ENCODE data around the gene OTOP2.

OTOP2 gene, protein sequence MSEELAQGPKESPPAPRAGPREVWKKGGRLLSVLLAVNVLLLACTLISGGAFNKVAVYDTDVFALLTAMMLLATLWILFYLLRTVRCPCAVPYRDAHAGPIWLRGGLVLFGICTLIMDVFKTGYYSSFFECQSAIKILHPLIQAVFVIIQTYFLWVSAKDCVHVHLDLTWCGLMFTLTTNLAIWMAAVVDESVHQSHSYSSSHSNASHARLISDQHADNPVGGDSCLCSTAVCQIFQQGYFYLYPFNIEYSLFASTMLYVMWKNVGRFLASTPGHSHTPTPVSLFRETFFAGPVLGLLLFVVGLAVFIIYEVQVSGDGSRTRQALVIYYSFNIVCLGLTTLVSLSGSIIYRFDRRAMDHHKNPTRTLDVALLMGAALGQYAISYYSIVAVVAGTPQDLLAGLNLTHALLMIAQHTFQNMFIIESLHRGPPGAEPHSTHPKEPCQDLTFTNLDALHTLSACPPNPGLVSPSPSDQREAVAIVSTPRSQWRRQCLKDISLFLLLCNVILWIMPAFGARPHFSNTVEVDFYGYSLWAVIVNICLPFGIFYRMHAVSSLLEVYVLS

DNA sequence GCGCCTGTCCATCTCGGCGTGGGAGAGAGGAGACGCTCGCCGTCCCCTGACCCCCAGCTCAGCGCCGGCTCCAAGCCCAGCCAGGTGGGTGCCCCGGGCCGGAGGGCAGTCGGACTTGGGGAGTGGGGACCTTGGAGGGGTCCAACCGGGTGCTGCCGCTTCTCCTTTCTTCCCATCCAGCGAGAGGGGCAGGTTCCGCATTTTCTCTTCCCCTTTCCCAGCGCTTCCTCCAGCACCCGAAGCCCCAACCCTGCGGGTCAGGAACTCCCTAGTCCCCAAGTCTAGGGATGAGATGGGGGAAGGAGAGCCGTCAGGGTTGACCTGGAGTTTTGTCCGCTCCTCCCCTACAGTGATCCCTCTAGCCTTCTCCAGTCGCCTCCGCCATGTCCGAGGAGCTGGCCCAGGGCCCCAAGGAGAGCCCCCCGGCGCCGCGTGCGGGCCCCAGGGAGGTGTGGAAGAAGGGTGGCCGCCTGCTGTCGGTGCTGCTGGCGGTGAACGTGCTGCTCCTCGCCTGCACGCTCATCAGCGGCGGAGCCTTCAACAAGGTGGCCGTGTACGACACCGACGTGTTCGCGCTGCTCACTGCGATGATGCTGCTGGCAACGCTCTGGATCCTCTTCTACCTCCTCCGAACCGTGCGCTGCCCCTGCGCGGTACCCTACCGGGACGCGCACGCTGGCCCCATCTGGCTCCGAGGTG is at the start of gene OTOP2:
TSS of gene OTOP2 (plus strand) at position 24 of the 699 bp plus-strand sequence. CDS start at position 384, 360 bp downstream.
- no peak for DNase-seq

DNA sequence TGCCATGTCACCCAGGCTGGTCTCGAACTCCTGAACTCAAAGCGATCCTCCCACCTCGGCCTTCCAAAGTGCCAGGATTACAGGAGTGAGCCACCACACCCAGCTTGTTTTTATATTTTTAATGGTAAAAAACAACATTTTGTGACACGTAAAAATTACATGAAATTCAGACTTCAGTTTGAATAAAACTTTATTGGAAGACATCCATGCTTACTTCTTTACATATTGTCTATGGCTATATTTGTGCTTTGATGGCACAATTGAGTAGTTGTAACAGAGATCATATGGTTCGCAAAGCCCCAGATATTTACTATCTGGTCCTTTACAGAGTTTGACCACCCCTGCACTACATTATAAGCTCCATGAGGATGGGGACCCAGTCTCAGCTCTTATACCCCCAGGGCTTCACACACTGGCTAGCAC is 49.4 kb upstream of the OTOP2 start:
- no peak for DNase-seq

DNA sequence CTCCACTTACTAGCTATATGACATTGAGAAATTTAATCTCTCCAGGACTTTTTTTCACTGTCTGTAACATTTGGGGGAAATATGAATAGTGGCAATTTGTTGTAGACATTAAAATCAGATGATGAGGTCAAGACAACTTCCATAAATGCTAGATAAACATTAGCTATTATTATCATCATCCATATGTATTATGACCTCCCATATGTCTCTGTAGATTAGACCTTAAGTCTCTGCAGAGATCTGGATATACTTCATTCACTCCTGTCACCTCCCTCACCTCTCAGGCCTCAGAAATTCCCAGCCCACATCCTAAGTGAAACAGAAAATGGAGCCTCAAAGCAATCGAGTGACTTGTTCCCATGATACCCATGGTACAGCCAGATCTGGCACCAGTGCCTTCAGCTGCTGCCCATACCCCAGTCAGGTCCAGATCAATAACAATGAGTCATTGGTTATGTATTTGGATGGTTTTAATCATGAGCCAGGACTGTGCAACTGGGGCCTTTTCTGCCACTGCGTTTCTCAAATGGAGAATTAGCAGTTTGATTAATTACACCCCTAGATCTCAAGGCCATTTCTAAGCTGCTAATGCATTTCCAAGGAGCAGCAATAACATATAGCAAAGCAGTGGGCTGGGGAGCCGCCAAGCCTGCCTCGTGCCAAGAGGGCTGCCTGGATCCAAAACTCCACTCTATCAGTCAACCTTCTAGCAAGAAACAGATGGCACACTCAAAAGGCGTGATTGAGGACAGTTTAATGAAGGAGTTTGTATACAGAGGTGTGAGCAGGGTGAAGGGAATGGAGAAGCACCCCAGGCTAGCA is 48.7 kb upstream of the OTOP2 start:
- DNase-seq: no peak

DNA sequence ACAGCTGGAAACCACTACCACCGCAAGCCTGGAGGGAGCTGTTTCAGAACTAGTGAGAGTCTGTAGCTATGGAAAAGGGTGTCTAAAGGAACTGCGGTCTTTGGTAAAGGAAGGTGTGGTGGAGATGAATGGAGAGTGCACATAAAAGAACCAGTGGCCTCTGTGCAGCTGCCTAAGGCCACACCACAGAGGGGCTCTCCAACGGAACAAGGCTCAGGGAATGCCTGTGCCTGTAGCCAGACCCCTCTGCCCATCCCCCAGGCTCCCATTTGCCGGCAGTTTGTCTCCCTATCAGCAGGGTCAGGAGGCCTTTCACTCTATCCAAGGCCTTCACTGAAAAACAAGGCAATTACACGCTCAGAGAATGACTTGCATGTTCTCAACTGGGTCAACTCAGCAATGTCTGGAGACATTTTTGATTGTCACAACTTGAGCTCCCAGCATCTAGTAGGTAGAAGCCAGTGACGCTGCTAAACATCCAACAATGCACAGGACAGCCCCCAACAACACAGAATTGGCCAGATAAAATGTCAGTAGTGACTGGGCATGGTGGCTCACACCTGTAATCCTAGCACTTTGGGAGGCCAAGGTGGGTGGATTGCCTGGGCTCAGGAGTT is 48.0 kb upstream of the OTOP2 start:
- no peak for DNase-seq

DNA sequence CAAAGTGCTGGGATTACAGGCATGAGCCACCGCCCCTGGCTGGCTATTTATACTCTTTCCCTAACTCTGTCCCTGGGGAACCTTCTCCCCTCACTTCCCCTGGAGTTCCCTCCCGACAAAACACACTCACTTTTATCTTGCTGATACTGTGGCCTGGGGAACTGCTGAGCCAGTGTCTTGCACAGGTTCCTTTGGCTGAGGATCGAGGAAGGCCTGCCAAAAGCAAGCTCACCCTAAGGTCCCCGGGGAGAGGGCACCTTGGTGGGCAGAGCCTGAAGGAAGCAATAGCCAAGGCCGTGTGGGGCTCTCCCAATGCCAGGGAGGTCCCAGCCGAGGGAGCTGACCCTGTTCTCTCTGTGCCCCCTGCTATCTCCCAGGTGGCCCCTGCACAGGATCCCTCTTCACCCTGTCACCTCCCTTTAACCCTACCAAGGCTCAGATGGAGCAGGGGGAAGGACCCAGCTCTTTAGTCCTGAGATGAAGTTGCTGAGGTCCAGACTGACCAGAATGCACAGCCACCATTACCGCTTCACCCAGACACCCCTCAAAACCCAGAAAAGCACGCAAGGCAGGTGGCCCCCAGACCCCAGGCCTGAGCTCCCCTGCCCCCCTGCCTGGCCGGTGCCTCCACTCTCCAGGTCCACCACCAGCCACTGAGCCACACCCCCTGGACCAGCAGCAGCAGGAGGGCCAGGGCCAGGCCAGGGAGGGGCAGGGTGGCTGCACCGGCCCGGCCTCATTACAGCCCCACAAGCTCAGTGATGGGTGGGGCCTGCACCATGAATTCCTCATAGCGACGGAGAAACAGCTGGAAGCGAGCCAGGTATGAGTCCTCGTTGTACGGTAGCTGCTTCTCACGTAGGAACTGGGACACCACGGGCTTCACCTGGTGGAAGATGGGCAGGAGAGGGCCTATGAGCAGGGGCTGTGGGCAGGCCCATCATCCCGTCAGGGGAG is 46.2 kb upstream of the OTOP2 start:
- DNase-seq: no peak

DNA sequence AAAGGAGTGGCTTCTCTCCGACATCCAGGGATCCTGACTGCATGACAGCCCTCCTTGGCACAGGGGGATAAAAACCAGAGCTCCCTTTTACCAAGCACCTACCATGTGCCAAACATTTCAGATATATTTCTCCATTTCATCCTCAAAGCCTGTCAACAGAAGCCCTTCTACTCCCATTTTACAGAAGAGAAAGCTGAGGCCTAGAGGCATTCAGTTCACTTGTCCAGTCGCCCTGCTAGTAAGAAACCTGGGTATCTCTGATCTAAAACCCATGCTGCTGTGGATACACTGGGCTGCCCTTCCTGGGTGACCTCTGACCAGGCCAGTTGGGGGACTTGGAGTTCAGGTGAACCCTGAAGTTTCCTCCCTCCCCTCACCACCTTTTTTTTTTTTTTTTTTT is 45.4 kb upstream of the OTOP2 start:
- DNase-seq: no peak

DNA sequence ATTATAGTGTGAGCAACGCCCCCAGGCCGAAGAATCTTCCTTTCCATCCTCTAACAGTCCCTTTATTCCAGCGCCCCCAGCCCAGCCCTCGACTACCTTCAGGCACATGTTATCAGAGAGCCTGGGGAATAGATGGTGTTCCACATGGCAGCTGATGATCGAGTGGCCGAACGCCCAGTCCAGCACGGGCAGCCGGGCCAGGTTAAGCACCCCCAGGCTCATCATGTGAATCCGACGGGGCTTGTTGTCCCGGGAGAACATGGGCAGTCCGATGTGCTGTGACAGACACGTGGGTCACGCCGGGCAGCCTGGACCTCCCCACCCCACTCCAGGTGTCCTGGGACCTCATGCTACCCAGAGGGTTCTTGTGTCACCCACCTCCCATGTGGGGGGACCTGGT is 44.8 kb upstream of the OTOP2 start:
- DNase-seq: no peak

DNA sequence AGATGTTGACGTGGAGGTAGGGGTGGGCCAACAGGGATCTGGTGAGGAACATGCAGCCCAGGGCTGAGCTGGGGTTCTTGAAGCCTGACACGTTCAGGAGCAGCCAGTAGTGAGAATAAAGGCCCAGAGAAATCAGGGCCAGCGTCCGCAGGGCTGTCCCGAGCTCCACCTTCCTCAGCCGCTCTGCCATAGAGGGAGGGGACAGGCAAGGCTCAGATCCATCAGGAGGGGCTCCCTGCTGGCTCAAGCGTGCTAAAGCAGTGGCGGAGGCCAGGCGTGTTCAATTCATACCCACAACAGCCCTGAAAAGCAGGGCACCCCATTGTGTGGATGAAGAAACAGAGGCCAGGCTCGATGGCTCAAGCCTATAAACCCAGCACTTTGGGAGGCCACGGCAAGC is 43.0 kb upstream of the OTOP2 start:
- no peak for DNase-seq

DNA sequence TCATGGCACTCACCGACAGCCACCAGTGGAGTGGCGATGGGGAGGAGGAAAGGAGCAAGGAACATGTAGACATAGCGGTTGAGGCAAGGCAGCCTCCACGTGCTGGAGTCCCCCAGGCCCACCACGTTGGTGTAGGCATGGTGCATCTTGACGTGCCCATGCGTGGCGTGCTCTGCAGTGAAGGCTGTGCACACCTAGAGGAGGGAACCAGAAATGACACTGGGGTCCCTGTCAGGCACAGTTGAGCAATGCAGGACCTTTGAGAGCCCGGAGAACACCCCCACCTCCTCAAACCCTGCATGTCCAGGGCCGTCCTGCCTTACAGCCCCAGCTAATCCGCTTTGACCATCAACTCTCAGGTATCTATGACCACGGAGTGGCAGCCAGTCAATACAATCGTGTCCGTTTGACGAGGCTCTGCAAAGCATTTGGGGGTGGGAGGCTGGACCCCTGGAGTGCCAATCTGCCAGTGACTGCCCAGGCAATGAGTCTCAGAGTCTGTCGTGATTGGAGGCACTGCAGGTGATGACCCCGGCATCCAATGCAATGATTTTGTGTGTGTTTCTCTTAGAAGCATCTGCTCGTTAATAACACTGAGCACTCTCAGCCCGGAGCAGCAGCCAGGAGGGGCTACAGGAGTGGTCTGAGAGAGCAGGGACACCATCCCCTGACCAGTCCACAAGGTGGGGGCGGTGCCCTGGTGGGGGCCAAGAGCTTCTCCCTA is 41.4 kb upstream of the OTOP2 start:
- no peak for DNase-seq

DNA sequence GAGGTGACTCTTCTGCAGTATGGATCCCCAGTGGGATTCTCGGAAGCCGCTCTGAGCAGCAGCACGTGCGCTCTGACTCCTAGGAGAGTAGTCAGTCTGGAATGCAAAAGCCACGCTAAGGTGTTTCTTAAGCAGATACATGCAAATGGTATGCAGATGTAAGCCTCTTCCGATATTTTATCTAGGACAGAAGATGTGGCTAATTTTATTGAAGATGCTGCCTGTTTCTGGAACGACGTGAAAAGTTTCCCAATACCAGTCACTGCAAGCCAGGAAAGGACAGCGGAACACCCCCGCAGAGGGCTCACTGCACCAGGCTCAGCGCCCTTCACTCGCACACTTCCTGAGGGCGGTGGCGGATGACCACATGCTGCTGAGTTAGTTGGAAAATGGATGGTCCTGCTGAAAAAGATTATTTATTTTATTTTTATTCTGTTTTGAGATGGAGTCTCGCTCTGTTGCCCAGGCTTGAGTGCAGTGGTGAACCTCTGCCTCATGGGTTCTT is 40.8 kb upstream of the OTOP2 start:
- DNase-seq: no peak

DNA sequence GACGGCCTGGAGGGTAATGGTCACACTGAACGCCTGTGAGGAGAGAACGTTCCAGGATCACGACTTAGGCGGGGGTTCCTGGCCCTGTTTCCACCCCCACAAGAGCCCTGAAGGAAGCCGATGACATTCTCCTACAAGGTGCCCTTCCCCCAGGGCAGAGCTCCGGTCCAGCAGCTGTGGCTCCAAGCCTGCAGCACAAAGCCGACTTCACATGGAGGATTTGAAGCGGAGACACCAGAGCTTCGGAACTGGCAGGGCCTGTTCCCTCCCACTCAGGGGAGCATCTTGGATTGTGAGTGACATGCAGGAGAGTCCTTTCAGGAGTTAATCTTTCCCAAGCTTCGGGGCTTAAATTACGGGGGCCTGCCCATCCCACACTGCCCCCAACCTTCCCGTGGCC is 35.6 kb upstream of the OTOP2 start:
- no peak for DNase-seq

DNA sequence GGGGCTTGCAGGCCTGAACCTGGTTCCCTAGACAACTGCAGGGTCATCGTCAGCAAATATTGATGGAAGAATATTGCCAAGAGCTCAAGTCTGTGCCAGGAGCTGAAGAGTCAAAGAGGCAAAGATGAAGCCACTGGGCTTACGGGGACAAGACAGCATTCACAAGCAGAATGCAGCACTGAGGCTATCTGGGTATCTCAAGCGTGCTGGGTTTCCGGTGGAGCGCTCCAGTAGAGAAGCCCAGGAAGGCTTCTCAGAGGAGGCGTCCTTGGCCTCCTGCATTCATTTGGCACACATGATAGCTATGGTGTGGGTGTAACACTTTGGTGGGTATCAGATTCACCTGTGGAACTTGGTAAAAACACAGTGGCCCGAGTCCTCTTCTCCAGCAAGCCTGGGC is 33.5 kb upstream of the OTOP2 start:
- no peak for DNase-seq

DNA sequence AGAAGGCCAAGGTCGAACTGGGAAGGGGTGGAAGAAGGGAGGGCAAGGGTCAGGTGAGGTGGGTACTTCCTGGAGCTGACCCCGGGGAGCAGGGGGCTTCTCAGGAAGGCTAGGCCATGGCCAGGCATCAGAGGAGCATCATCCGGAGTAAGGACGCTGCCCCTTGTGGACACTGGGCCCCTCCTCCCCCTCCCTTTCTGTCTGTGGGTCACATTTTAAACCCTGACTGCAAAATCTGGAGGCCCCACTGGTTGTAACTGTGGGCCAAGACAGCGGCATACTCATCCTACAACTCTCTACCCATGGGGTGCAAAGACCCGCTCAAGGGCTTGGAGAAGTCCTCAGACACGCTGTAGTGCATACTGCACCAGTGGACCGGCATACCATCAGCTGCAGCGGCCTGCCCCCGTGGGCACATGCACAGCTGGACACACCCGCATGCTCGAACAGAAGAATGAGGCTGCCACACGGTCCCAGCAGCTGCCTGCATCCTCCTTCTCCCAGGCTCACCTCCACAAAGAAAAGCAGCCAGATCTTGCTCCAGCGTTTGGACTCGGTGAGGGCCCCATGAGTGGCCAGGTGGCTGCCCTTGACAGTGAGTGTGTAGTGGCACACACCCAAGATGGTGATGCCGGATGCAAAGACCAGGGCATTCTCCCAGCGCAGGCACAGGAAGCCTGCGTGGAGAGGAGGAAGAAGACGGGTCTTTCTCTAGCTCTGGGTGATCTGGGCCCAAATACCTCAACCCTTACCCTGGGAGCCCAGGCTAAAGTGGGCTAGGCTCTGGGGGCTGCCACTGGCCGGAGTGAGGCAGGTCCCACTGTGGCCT is 31.8 kb upstream of the OTOP2 start:
- no peak for DNase-seq

DNA sequence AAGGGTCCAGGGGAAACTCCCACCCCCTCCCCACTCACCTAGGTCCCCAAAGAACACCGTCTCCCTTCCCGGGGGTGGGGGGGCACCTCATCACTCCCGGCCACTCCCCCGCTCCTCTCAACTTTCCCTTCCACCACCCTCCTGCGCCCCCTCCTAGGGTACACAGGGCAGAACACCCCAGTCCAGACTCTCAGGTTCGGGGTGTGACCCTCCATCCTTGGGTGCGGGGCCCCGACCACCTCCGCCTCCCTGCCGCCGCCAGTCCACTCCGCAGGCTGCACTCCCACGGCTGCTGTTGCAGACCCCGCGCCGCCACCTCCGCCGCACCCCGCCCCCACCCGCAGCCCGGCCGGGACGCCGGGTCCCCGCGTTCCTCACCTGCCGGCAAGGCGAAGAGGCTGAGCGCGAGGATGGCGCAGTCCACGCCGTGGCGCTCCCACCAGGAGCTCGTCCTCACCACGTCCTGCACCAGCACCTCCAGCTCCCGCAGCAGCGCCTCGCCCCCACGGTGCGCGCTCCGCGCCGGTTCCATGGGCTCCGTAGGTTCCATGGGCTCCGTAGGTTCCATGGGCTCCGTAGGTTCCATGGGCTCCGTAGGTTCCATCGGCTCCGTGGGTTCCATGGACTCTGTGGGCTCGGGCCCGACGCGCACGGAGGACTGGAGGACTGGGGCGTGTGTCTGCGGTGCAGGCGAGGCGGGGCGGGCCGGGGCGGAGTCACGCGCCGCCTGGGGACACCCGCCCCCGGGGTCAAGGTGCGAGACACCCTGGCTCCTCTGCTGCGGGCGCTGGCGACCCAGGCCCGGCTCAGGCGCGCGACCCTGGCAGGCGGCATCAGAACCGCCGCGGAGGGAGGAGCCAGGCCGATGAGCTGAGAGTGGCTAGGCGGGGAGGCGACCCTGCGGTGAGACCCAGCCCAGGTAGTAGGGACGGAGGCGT is 30.8 kb upstream of the OTOP2 start, which contains the start of gene FADS6:
TSS of gene FADS6 (minus strand) at position 660 of the 938 bp plus-strand sequence. CDS start at position 622, 38 bp downstream.
- DNase-seq: no peak

DNA sequence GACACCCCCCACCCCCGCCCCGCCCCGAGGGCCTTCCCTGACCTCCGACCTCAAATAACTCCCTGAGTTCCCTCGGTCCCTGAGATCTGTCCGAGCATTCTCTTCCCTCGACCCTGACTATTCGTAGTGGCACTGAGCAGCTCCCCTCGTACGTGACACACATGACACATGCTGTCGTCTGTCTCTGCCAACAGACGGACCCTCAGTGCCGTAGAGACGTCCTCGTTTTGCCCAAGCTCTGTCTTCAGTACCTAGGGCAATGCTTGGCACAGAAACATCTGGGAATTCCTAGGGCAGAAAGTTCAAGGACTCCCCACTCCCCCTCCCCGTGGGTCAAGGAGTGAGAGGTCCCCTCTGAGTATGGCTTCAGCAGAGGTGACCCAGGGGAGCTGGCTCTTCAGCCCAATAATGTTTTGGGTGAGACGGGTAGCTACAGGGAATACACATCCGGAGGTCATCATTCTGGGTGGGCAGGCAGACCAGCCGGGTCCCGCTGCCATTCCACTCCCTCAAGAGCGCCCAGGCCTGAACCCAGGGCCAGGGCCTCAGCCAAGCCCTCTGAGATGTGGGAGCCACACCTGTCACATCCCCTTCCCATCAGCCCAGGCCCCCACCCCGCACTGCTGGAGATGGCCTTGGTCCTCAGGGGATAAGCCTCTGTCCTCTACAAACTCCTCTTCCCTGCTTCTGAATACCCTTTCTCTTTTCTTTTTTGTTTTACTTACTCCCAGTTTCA is 30.0 kb upstream of the OTOP2 start:
- DNase-seq: no peak

DNA sequence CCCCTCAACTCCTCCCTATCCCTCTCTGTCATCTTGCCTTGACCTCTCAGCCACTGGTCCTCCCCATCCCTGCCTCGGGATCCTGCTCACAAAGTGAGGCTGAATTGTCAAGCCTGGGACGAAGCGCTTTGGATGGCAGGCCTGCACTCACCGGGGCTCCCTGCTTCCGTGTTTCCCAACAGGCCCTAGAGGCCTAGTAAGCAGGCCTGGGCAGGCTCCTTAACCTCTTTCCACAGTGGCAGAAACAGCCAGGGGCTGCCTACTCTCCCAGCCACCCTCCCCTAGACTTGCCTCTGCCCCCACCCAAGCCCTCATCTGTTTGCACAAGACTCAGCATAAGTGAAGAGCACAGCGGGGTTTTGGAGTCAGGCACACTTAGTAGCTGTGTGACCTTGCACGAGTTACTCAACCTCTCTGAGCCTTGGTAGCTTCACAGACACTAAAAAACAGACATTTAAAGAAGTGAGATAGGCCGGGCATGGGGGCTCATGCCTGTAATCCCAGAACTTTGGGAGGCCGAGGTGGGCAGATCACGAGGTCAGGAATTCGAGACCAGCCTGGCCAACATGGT is 25.6 kb upstream of the OTOP2 start:
- DNase-seq: no peak

DNA sequence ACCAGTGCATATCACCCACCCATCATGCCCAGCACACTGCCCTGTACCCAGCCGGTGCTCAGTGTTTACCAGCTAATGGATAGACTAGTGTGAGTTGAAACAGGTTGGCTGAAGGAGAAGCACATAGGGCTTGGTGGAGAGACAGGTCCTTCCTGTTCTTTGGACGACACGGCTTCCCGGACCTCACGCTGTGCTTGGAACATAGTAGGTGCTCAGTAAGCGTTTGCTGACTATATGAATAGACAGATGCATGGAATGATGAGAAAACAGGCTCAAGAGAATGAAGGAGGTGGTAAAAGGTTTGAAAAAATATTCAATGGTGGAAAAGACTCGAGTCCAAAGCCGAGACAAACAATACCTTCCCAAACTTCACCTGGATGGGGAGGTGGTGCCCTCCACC is 23.9 kb upstream of the OTOP2 start:
- DNase-seq: no peak

All from GDM1 (cell line).